ENCODE measurements around the gene NFX1. TPM values are rescaled to one million over a fixed set of nuclear protein-coding genes. Genes with fewer than 3 reads are reported as not detected.
"Not testable (repeated sequence)": the region's sequence is repeated elsewhere in the genome, so short reads cannot be mapped to it uniquely, and the experiment has no call there.

NFX1 gene
- total RNA-seq, 2 experiments from 2014 or later: 46.3 to 48.1 TPM

DNA sequence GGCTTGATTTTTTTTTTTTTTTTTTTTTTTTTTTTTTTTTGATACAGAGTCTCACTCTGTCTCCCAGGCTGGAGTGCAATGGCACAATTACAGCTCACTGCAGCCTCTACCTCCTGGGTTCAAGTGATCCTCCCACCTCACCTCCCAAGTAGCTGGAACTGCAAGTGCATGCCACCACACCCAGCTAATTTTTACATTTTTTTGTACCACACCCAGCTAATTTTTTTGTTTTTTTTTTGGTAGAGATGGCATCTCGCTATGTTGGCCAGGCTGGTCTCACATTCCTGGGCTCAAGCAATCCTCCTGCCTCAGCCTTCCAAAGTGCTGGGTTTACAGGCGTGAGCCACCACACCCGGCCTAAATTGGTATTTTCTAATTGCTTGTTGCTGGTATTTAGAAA is 68.3 kb downstream of the NFX1 start:
- not testable (repeated sequence) for ATAC-seq; H3K27ac Mint-ChIP-seq; H3K4me3 Mint-ChIP-seq; DNase-seq; H3K27me3 Mint-ChIP-seq; H3K9me3 Mint-ChIP-seq (ENCODE audit: low read depth); H3K4me1 Mint-ChIP-seq
- peaks cover 20% of the 10 kb centered on the region for H3K36me3 Mint-ChIP-seq
- CTCF ChIA-PET: interaction anchor here (0.7 to 0.8 kb wide), 2 partner anchors 14 to 105 kb away, joined by 3 to 4 read pairs; no protein-coding TSS in a partner anchor

DNA sequence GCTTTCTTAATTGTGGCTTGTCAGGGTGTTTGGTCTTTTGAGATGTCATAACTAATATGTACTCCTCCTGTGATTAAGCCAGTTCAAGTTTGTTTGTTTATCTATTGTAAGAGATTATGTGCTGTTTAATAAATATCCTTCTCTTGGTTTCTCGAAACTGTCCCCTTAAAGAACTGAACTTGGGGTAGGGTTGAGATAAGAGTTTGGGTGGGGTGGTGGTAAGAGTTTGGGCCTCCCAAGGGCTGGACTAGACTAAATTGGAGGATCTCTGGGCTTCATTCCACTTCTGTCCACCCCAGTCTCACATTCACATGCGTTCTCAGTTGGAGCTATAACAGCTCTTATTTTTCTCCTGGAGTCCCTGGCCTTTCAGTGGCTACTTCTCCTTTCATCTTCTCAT is 73.8 kb downstream of the NFX1 start:
- no peak overlapping the region for H3K27ac Mint-ChIP-seq
- no peak for ATAC-seq
- no peak overlapping the region for H3K4me3 Mint-ChIP-seq
- CTCF ChIA-PET: interaction anchor here (1.6 kb wide), 1 partner anchor 11 kb away, joined by 11 read pairs; no protein-coding TSS in a partner anchor
- H3K36me3 Mint-ChIP-seq: peaks cover 17% of the 10 kb centered on the region
- no peak for DNase-seq
- no peaks in the 10 kb centered on the region for H3K4me1 Mint-ChIP-seq
- H3K27me3 Mint-ChIP-seq: no peaks in the 10 kb centered on the region
- no peaks in the 10 kb centered on the region for H3K9me3 Mint-ChIP-seq (ENCODE audit: low read depth)

DNA sequence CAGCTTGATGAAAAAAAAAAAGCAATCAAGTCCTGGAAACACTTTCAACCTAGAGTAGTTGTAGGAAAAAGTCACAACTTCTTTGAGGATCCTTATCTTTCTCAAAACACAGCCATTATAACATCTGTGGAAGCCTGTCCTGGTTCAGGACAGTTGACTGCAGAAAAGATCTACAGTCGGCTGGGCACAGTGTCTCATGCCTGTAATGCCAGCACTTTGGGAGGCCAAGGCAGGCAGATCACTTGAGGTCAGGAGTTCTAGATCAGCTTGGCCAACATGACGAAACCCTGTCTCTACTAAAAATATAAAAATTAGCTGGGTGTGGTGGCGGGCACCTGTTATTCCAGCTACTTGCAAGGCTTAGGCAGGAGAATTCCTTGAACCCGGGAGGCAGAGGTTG is 74.5 kb downstream of the NFX1 start:
- not testable (repeated sequence) for H3K4me1 Mint-ChIP-seq; H3K9me3 Mint-ChIP-seq (ENCODE audit: low read depth); H3K27me3 Mint-ChIP-seq; H3K27ac Mint-ChIP-seq; ATAC-seq; DNase-seq; H3K4me3 Mint-ChIP-seq
- H3K36me3 Mint-ChIP-seq: peaks cover 18% of the 10 kb centered on the region
- CTCF ChIA-PET: interaction anchor here (1.2 to 1.6 kb wide), 2 partner anchors 10 to 87 kb away, joined by 4 to 11 read pairs; no protein-coding TSS in a partner anchor

DNA sequence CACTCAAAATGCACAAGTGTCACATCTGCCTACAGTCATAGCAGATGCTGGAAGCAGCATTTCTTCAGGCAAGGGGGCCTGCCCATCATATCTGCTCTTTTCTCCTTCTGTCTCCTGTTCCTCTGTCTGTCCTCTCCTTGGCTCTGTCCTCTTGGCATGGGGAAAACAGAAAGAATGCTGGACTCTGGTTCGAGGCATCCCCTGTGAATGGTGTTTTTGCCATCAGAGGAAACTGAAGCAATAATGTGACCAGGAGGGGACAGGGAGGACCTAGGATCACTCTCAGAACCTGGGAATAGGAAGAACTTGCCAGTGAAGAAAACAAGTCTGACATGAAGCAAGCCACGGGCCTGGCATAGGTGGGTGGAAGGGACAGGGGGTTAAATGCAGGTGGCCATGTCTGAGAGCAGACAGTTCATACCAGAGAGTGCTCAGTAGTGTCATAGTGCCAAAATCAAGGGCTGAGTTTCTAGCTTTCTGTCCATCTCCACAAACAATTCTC is 76.7 kb downstream of the NFX1 start:
- CTCF ChIA-PET: interaction anchor here (0.9 to 1.8 kb wide), 2 partner anchors 8 to 100 kb away, joined by 3 to 5 read pairs; no protein-coding TSS in a partner anchor
- ATAC-seq (no peak), DNase-seq (no peak)
- peaks cover 25% of the 10 kb centered on the region for H3K36me3 Mint-ChIP-seq
- no peak overlapping the region for H3K4me3 Mint-ChIP-seq
- H3K27ac Mint-ChIP-seq: no peak overlapping the region
- peaks cover 10% of the 10 kb centered on the region for H3K4me1 Mint-ChIP-seq
- no peaks in the 10 kb centered on the region for H3K9me3 Mint-ChIP-seq (ENCODE audit: low read depth)
- H3K27me3 Mint-ChIP-seq: no peaks in the 10 kb centered on the region

DNA sequence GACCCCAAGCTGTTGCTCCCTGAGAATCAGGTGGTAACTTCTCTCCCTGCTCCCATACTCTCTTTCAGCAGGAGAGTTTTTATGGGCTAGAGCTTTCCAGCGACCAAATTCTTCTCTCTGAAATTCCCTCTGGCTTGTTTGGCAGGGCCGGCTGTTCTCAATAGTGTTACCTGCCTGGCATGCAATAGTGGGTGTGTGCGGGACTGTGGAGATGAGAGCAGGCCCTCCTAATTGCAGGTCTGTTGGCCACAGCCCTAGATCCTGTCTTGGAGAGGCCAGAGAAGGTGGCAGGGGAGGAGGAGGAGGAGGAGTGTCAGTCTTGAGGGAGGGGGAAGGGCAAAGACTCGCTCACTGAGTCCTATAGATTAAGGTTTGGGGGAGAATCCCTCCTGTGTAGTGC is 82.6 kb downstream of the NFX1 start:
- H3K27ac Mint-ChIP-seq: no peak overlapping the region
- H3K4me3 Mint-ChIP-seq: no peak overlapping the region
- DNase-seq (no peak), ATAC-seq (no peak)
- no peaks in the 10 kb centered on the region for H3K27me3 Mint-ChIP-seq
- CTCF ChIA-PET: interaction anchor here (0.7 to 6.3 kb wide), 8 partner anchors 14 to 349 kb away, joined by 3 to 78 read pairs (median 4); partner anchors contain the start of gene AQP3
- H3K4me1 Mint-ChIP-seq: peaks cover 10% of the 10 kb centered on the region
- peaks cover 10% of the 10 kb centered on the region for H3K36me3 Mint-ChIP-seq
- no peaks in the 10 kb centered on the region for H3K9me3 Mint-ChIP-seq (ENCODE audit: low read depth)

DNA sequence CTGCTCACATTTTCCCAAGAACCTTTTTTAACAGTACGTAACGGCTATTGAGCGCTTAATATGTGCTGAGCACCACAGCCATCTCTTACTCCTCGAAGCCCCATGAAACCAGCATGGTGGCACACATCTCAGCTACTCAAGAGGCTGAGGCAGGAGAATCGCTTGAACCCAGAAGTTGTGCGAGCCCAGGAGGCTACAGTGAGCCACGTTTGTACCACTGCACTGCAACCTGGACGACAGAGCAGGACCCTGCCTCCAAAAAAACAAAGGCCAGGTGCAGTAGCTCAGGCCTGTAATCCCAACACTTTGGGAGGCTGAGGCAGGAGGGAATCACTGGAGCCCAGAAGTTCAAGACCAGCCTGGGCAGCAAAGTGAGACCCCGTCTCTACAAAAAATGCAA is 83.9 kb downstream of the NFX1 start:
- Mint-ChIP-seq H3K4me1 (peaks cover 10% of the 10 kb centered on the region), H3K4me3 (no peak overlapping the region), H3K9me3 (ENCODE audit: low read depth) (no peaks in the 10 kb centered on the region), H3K27me3 (no peaks in the 10 kb centered on the region), H3K27ac (no peak overlapping the region), H3K36me3 (peaks cover 10% of the 10 kb centered on the region)
- DNase-seq (no peak), ATAC-seq (no peak)
- CTCF ChIA-PET: interaction anchor here (0.8 to 6.3 kb wide), 28 partner anchors 8 to 250 kb away, joined by 3 to 78 read pairs (median 4); partner anchors contain the start of genes AQP3 and NOL6

DNA sequence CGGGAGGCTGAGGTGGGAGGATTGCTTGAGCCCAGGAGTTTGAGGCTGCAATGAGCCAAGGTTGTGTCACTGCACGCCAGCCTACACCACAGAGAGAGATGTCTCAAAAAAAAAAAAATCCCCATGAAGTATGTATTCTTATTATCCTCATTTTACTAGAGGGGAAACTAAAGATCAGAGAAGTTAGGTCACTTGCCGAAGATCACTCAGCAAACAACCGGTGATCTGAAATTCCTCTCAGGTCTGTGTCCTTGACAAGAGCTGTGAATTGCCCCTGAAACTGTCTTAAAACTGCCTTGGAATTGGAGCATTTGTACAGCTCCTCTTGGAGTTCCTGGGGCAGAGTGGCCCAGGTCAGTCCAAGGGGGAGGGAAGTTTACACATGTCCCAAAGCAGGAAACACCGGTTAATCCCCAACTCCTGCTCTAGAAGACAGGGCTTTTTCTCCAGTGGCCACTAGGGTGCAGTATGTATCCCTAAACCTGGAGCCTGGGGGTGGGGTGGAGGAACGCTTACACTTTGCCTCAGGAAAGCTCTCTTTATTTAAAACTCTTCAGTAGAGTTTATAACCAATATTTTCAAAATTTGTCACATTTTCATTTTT is 84.4 kb downstream of the NFX1 start:
- ATAC-seq (peak; percentile 81), DNase-seq (peak; percentile 78)
- Mint-ChIP-seq H3K27me3 (no peaks in the 10 kb centered on the region), H3K27ac (no peak overlapping the region), H3K9me3 (ENCODE audit: low read depth) (no peaks in the 10 kb centered on the region), H3K4me1 (peaks cover 10% of the 10 kb centered on the region), H3K36me3 (peaks cover 7% of the 10 kb centered on the region), H3K4me3 (no peak overlapping the region)
- CTCF ChIA-PET: interaction anchor here (0.6 to 6.3 kb wide), 34 partner anchors 8 to 249 kb away, joined by 3 to 78 read pairs (median 4); partner anchors contain the start of genes ANKRD18B, AQP3 and NOL6

DNA sequence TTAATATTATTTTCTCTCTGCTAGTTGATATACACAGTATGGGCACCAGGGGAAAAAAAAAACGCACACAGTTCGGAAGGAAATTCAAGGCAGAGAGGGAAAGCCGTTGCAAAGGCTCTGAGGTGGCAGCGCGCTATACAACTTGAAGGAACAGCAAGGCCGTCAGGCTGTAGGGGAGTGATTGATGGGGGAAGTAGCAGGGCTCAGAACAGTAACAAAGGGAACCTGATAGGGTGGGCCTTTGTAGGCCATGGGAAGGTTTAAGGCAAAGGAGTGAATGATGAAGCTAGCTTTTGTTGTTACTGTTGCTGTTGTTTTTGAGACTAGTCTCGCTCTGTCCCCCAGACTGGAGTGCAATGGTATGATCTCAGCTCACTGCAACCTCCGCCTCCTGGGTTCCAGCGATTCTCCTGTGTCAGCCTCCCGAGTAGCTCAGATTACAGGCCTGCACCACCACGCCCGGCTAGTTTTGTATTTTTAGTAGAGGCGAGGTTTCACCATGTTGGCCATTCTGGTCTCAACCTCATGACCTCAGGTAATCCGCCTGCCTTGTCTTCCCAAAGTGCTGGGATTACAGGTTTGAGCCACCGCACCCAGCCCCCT is 85.0 kb downstream of the NFX1 start:
- DNase-seq (no peak), ATAC-seq (no peak)
- H3K27me3 Mint-ChIP-seq: no peaks in the 10 kb centered on the region
- no peak overlapping the region for H3K27ac Mint-ChIP-seq
- H3K36me3 Mint-ChIP-seq: peaks cover 6% of the 10 kb centered on the region
- CTCF ChIA-PET: interaction anchor here (0.6 to 6.3 kb wide), 29 partner anchors 10 to 249 kb away, joined by 3 to 78 read pairs (median 4); partner anchors contain the start of genes ANKRD18B, AQP3 and NOL6
- no peak overlapping the region for H3K4me3 Mint-ChIP-seq
- no peaks in the 10 kb centered on the region for H3K9me3 Mint-ChIP-seq (ENCODE audit: low read depth)
- H3K4me1 Mint-ChIP-seq: peaks cover 10% of the 10 kb centered on the region

DNA sequence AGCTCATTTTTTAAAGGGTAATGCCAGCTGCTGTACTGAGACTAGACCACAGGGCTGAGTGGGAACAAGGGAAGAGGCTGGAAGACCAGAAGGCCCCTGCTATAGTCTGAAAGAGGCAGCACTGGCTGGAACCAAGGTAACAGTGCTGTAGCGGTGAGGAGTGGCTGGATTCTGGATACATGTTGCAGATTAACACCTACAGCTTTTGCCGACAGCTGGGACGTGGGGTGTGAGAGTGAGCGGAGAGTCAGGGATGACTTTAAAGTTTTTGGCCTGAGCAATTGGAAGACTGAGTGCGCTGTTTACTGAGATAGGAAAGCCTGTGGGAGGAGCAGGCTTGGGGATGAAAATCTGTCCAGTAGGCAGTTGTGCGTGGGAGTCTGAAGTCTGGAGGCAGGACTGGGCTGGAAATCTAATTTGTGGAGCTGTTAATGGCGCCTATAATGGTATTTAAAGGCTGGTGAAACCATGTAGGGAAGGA is 85.6 kb downstream of the NFX1 start:
- H3K9me3 Mint-ChIP-seq (ENCODE audit: low read depth): no peaks in the 10 kb centered on the region
- peaks cover 6% of the 10 kb centered on the region for H3K4me1 Mint-ChIP-seq
- H3K4me3 Mint-ChIP-seq: no peak overlapping the region
- no peaks in the 10 kb centered on the region for H3K27me3 Mint-ChIP-seq
- H3K27ac Mint-ChIP-seq: no peak overlapping the region
- no peak for ATAC-seq
- CTCF ChIA-PET: interaction anchor here (0.9 to 6.3 kb wide), 16 partner anchors 11 to 148 kb away, joined by 3 to 78 read pairs (median 6); partner anchors contain the start of genes ANKRD18B, AQP3 and NOL6
- H3K36me3 Mint-ChIP-seq: peaks cover 6% of the 10 kb centered on the region
- DNase-seq: no peak

DNA sequence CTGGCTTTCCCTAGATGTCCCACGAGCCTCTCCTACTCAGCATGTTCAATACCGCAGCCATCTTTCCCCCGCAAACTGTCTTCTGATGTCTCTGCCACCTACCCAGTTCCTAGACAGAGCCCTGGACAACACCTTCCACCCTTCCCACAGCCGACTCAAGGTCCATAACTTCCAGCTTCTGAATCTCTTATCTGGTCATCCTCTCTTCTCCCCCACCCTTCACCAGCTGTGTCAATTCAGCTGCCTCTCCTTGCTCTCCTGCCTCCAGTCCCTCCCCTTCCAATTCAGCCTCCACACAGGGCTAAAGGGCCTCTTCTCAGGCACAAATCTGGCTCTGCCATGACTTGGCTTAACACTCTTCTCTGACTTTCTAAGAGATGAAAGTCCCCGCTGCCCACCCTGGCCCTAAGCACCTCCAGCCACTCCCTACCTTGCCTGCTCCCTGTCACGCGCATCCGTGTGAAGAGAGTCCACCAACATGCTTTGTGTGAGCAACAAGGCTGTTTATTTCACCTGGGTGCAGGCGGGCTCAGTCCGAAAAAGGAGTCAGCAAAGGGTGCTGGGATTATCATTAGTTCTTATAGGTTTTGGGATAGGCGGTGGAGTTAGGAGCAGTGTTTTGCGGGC is 86.9 kb downstream of the NFX1 start:
- no peaks in the 10 kb centered on the region for H3K9me3 Mint-ChIP-seq (ENCODE audit: low read depth)
- no peak for DNase-seq
- H3K4me3 Mint-ChIP-seq: no peak overlapping the region
- CTCF ChIA-PET: interaction anchor here (6.3 kb wide), 1 partner anchor 88 kb away, joined by 78 read pairs; no protein-coding TSS in a partner anchor
- H3K27me3 Mint-ChIP-seq: no peaks in the 10 kb centered on the region
- H3K4me1 Mint-ChIP-seq: no peaks in the 10 kb centered on the region
- H3K36me3 Mint-ChIP-seq: no peaks in the 10 kb centered on the region
- no peak overlapping the region for H3K27ac Mint-ChIP-seq
- no peak for ATAC-seq

DNA sequence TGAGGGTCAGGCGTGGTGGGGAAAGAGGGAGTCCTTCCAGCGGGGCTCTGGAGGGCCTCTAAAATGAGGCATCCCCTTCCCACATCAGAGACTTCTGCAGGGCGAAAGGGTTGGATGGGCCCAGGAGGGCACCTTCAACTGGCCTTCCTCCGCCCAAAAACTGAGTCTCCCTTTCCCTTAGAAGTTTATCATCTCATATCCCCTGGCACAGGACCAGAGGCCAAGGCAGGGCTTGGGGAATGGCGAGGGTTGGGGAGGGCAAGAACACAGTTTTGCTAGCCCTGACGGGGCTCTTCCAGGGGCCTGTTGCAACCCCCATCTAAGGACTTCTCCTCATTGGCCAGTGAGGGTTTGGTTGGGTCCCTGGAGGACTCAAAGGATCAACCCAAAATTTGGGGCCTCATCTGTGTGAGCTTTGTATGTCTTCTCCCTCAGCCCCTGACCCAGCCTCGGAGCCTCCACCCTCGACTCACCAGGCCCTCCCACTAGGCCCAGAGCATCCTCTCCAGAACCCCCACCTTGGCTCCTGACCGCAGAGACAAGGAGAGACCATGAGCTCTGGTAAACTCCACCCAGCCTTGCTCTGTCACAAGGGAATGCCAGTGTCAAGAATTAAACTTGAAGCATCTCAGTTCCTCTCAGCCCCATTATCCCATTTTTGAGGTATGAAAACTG is 87.9 kb downstream of the NFX1 start:
- CTCF ChIA-PET: interaction anchor here (1.2 to 2.1 kb wide), 2 partner anchors 37 to 75 kb away, joined by 4 to 7 read pairs; no protein-coding TSS in a partner anchor

DNA sequence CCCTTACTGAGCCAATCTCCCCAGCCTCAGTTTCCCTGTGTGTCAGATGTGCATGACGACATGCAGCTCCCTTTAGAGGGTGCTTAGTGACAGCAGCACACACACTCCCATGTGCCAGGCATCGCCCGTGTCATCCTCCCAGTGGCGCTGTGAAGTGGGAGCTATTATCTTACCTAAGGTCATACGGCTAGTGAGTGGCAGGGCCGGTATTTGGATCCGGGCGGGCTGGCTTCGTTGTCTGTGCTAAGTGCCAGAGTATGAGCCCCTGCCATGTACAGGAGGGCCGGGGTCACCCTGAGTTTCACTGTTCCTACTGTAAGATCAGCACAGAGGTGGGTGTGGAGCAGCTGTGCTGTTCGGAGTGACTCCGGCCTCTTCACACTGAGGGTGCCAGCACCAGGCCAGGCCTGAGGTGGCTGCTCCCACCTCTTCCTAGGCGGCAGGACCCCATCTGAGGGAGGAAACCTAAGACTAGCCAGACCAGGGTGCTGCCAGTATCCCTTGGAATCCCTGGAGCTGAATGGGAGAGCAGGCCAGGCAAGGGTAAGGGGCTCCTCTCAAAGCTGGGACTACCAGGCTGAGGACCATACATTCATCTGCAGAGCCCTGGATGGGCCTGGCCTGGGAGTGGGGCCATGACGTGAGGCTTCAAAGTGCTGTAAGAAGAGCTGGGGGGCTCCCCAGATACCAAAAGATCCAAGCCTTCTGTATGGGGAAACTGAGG is 89.5 kb downstream of the NFX1 start:
- ATAC-seq (no peak), DNase-seq (no peak)
- H3K27ac Mint-ChIP-seq: no peak overlapping the region
- H3K4me3 Mint-ChIP-seq: no peak overlapping the region
- CTCF ChIA-PET: interaction anchor here (2.1 kb wide), 1 partner anchor 36 kb away, joined by 7 read pairs; no protein-coding TSS in a partner anchor
- H3K27me3 Mint-ChIP-seq: no peaks in the 10 kb centered on the region
- H3K9me3 Mint-ChIP-seq (ENCODE audit: low read depth): no peaks in the 10 kb centered on the region
- H3K36me3 Mint-ChIP-seq: no peaks in the 10 kb centered on the region
- no peaks in the 10 kb centered on the region for H3K4me1 Mint-ChIP-seq

More for the DNA sequence above, 87.9 kb downstream of the NFX1 start:
- DNase-seq (no peak), ATAC-seq (no peak)
- Mint-ChIP-seq H3K27me3 (no peaks in the 10 kb centered on the region), H3K36me3 (no peaks in the 10 kb centered on the region), H3K9me3 (ENCODE audit: low read depth) (no peaks in the 10 kb centered on the region), H3K4me1 (no peaks in the 10 kb centered on the region), H3K4me3 (no peak overlapping the region), H3K27ac (no peak overlapping the region)

Data from activated CD8-positive, alpha-beta memory T cell treated with anti-CD3 and anti-CD28 coated beads, Interleukin-2, amount 10 ng/mL, durations not matched to agents 7 days and 5 days (primary cell).